Measurements from ENCODE around the gene PDSS2.

- TF ChIP-seq CTCF (conservative IDR thresholded peaks at IDR 0.05) (no peak), EZH2 (IDR thresholded peaks at IDR 0.05; ENCODE audit: low read depth) (no peak)
These were observed 315.4 kb downstream of the PDSS2 start for GRCh38 chr6:107144014-107144413.
